BLaER1 treated with 17β-estradiol and CSF1 and Interleukin-3, amounts not matched to agents 10 nM and 100 nM (cell line): ENCODE measurements around the gene CRYGD.

Source experiments
- H3K27ac ChIP-seq, 11 experiments: shearing (Covaris generic); formaldehyde crosslinking; 2 replicates each; pipeline ENCODE4 v1.8.1; 2022
- H3K27me3 ChIP-seq, 11 experiments: shearing (Covaris generic); formaldehyde crosslinking; 2 replicates each; pipeline ENCODE4 v1.8.1; 2022
- H3K36me3 ChIP-seq, 11 experiments: shearing (Covaris generic); formaldehyde crosslinking; 2 replicates each; pipeline ENCODE4 v1.8.1; 2022
- H3K4me1 ChIP-seq, 10 experiments: shearing (Covaris generic); formaldehyde crosslinking; 2 replicates each; pipeline ENCODE4 v1.8.1; 2022
- H3K4me2 ChIP-seq, 11 experiments: shearing (Covaris generic); formaldehyde crosslinking; 2 replicates each; pipeline ENCODE4 v1.8.1; 2022
- H3K4me3 ChIP-seq, 10 experiments: shearing (Covaris generic); formaldehyde crosslinking; 2 replicates each; pipeline ENCODE4 v1.8.1; 2022
- H3K9ac ChIP-seq, 11 experiments: shearing (Covaris generic); formaldehyde crosslinking; 2 replicates each; pipeline ENCODE4 v1.8.1; 2022
- H3K9me3 ChIP-seq, 11 experiments: shearing (Covaris generic); formaldehyde crosslinking; replicated peaks in 1 of 11; 2 replicates each; pipeline ENCODE4 v1.8.1; 2022
- H4K20me1 ChIP-seq, 11 experiments: shearing (Covaris generic); formaldehyde crosslinking; 2 replicates each; pipeline ENCODE4 v1.8.1; 2022
- Cebpa-rat ChIP-seq, 11 experiments: shearing (Covaris generic); IDR thresholded peaks; 2 replicates each; pipeline ENCODE4 v1.8.1; 2022

Gene CRYGD

GRCh38 chr2:208097801-208098200 lies 26.5 kb downstream of the CRYGD start:
- no peaks in the 10 kb centered on the region for H3K27me3 ChIP-seq
- no peaks in the 10 kb centered on the region for H3K36me3 ChIP-seq
- H3K27ac ChIP-seq: no peak overlapping the region
- H3K4me1 ChIP-seq: peaks cover 8 to 33% (median 24%) of the 10 kb centered on the region in 10 experiments
- peaks cover 0 to 22% (median 13%) of the 10 kb centered on the region in 11 experiments; a peak in 15 of 22 replicates for H3K9me3 ChIP-seq
- no peaks in the 10 kb centered on the region for H4K20me1 ChIP-seq
- no peak overlapping the region for H3K4me3 ChIP-seq
- no peak overlapping the region for H3K4me2 ChIP-seq
- TF ChIP-seq Cebpa-rat (IDR thresholded peaks at IDR 0.05): no peak
- no peak overlapping the region for H3K9ac ChIP-seq

GRCh38 chr2:208097313-208097712 lies 27.0 kb downstream of the CRYGD start:
- no peaks in the 10 kb centered on the region for H3K36me3 ChIP-seq
- no peak overlapping the region for H3K4me2 ChIP-seq
- no peaks in the 10 kb centered on the region for H3K27me3 ChIP-seq
- H3K27ac ChIP-seq: no peak overlapping the region
- no peak for TF ChIP-seq Cebpa-rat (IDR thresholded peaks at IDR 0.05)
- H4K20me1 ChIP-seq: no peaks in the 10 kb centered on the region
- no peak overlapping the region for H3K4me3 ChIP-seq
- H3K9me3 ChIP-seq: peaks cover 0 to 22% (median 13%) of the 10 kb centered on the region in 11 experiments; a peak in 15 of 22 replicates
- H3K4me1 ChIP-seq: peaks cover 13 to 38% (median 29%) of the 10 kb centered on the region in 10 experiments
- H3K9ac ChIP-seq: no peak overlapping the region

GRCh38 chr2:208096080-208096479 lies 28.2 kb downstream of the CRYGD start:
- H3K9me3 ChIP-seq: peaks cover 0 to 22% (median 13%) of the 10 kb centered on the region in 11 experiments; a peak in 15 of 22 replicates
- peaks cover 17 to 42% (median 33%) of the 10 kb centered on the region in 10 experiments for H3K4me1 ChIP-seq
- no peak for TF ChIP-seq Cebpa-rat (IDR thresholded peaks at IDR 0.05)
- no peaks in the 10 kb centered on the region for H3K36me3 ChIP-seq
- peak overlapping the region in 10 of 11 experiments; percentile 13 to 63 (median 45); a peak in 19 of 22 replicates for H3K4me2 ChIP-seq
- no peaks in the 10 kb centered on the region for H3K27me3 ChIP-seq
- peak overlapping the region in 7 of 11 experiments; percentile 7 to 72 (median 49); a peak in 11 of 22 replicates for H3K27ac ChIP-seq
- no peak overlapping the region for H3K4me3 ChIP-seq
- H4K20me1 ChIP-seq: no peaks in the 10 kb centered on the region
- no peak overlapping the region for H3K9ac ChIP-seq

- H3K4me3 ChIP-seq: no peak overlapping the region
- H3K27me3 ChIP-seq: no peaks in the 10 kb centered on the region
- no peaks in the 10 kb centered on the region for H3K36me3 ChIP-seq
- peaks cover 17 to 42% (median 33%) of the 10 kb centered on the region in 10 experiments for H3K4me1 ChIP-seq
- TF ChIP-seq Cebpa-rat (IDR thresholded peaks at IDR 0.05): no peak
- peak overlapping the region; percentile 11 to 64 (median 48); a peak in 20 of 22 replicates for H3K4me2 ChIP-seq
- H3K9ac ChIP-seq: peak overlapping the region in 3 of 11 experiments; percentile 1 to 54 (median 27); a peak in 3 of 22 replicates
- peak overlapping the region in 7 of 11 experiments; percentile 30 to 75 (median 68); a peak in 13 of 22 replicates for H3K27ac ChIP-seq
- no peaks in the 10 kb centered on the region for H4K20me1 ChIP-seq
- H3K9me3 ChIP-seq: peaks cover 0 to 29% (median 17%) of the 10 kb centered on the region in 11 experiments; a peak in 15 of 22 replicates
These were observed 31.2 kb downstream of the CRYGD start for GRCh38 chr2:208093128-208093527.

- Histone ChIP-seq H3K4me2 (peak overlapping the region in 10 of 11 experiments; percentile 11 to 64 (median 48); a peak in 20 of 22 replicates), H3K27ac (peak overlapping the region in 6 of 11 experiments; percentile 37 to 75 (median 68); a peak in 12 of 22 replicates), H4K20me1 (no peaks in the 10 kb centered on the region), H3K9me3 (peaks cover 0 to 29% (median 17%) of the 10 kb centered on the region in 11 experiments; a peak in 15 of 22 replicates), H3K4me1 (peaks cover 17 to 42% (median 33%) of the 10 kb centered on the region in 10 experiments), H3K9ac (no peak overlapping the region), H3K36me3 (no peaks in the 10 kb centered on the region), H3K27me3 (no peaks in the 10 kb centered on the region), H3K4me3 (no peak overlapping the region)
- TF ChIP-seq Cebpa-rat (IDR thresholded peaks at IDR 0.05): no peak
These were observed 32.1 kb downstream of the CRYGD start for GRCh38 chr2:208092093-208092832.

- Histone ChIP-seq H3K4me2 (no peak overlapping the region), H3K4me1 (peaks cover 16 to 42% (median 35%) of the 10 kb centered on the region in 10 experiments), H3K9me3 (peaks cover 0 to 21% (median 14%) of the 10 kb centered on the region in 11 experiments; a peak in 15 of 22 replicates), H3K9ac (no peak overlapping the region), H3K4me3 (no peak overlapping the region), H3K36me3 (no peaks in the 10 kb centered on the region), H3K27ac (no peak overlapping the region; a peak in 1 of 22 replicates), H4K20me1 (no peaks in the 10 kb centered on the region), H3K27me3 (no peaks in the 10 kb centered on the region)
- TF ChIP-seq Cebpa-rat (IDR thresholded peaks at IDR 0.05): no peak
These were observed 33.9 kb downstream of the CRYGD start for GRCh38 chr2:208090420-208090819.

- Histone ChIP-seq H3K4me3 (no peak overlapping the region), H3K4me1 (peaks cover 0 to 22% (median 16%) of the 10 kb centered on the region in 10 experiments; a peak in 13 of 20 replicates), H3K36me3 (no peaks in the 10 kb centered on the region), H3K27ac (peak overlapping the region in 3 of 11 experiments; percentile 3 to 17 (median 12); a peak in 2 of 22 replicates), H4K20me1 (no peaks in the 10 kb centered on the region), H3K9ac (no peak overlapping the region), H3K27me3 (no peaks in the 10 kb centered on the region), H3K9me3 (peaks cover 0 to 9% (median 0%) of the 10 kb centered on the region in 11 experiments; a peak in 3 of 22 replicates), H3K4me2 (peak overlapping the region in 8 of 11 experiments; percentile 7 to 62 (median 50); a peak in 13 of 22 replicates)
- no peak for TF ChIP-seq Cebpa-rat (IDR thresholded peaks at IDR 0.05)
These were observed 38.3 kb downstream of the CRYGD start for GRCh38 chr2:208086029-208086428.

- Histone ChIP-seq H3K27ac (no peak overlapping the region), H3K4me3 (no peak overlapping the region), H3K36me3 (no peaks in the 10 kb centered on the region), H3K27me3 (no peaks in the 10 kb centered on the region), H3K4me2 (no peak overlapping the region), H3K4me1 (peaks cover 0 to 22% (median 16%) of the 10 kb centered on the region in 10 experiments; a peak in 13 of 20 replicates), H3K9ac (no peak overlapping the region), H4K20me1 (no peaks in the 10 kb centered on the region), H3K9me3 (peaks cover 3 to 18% (median 10%) of the 10 kb centered on the region in 11 experiments; a peak in 9 of 22 replicates)
- no peak for TF ChIP-seq Cebpa-rat (IDR thresholded peaks at IDR 0.05)
These were observed 40.5 kb downstream of the CRYGD start for GRCh38 chr2:208083807-208084206.

- peaks cover 3 to 18% (median 10%) of the 10 kb centered on the region in 11 experiments; a peak in 8 of 22 replicates for H3K9me3 ChIP-seq
- no peaks in the 10 kb centered on the region for H4K20me1 ChIP-seq
- H3K9ac ChIP-seq: no peak overlapping the region
- peaks cover 0 to 15% (median 12%) of the 10 kb centered on the region in 10 experiments; a peak in 15 of 20 replicates for H3K4me1 ChIP-seq
- no peak overlapping the region for H3K4me3 ChIP-seq
- peak overlapping the region in 8 of 11 experiments; percentile 7 to 47 (median 22); a peak in 9 of 22 replicates for H3K4me2 ChIP-seq
- TF ChIP-seq Cebpa-rat (IDR thresholded peaks at IDR 0.05): no peak
- no peaks in the 10 kb centered on the region for H3K27me3 ChIP-seq
- no peaks in the 10 kb centered on the region for H3K36me3 ChIP-seq
- no peak overlapping the region; a peak in 1 of 22 replicates for H3K27ac ChIP-seq
These were observed 47.0 kb downstream of the CRYGD start for GRCh38 chr2:208077276-208077675.
